ENCODE measurements around the gene RAP1GAP2. TPM values are rescaled to one million over a fixed set of nuclear protein-coding genes. Genes with fewer than 3 reads are reported as not detected.
"Not testable (repeated sequence)": the region's sequence is repeated elsewhere in the genome, so short reads cannot be mapped to it uniquely, and the experiment has no call there.

The RAP1GAP2 gene
- total and polyA plus RNA-seq, 2 of the 8 experiments (the other 6 are each of a cell fraction or from before 2014, with no cell fraction given): 24.0 to 63.8 TPM

- no peak for TF ChIP-seq KDM4A (IDR thresholded peaks at IDR 0.05; ENCODE audit: low read depth, low read length, severe bottlenecking)
Observed at GRCh38 chr17:2996810-2997670, 200.8 kb downstream of the RAP1GAP2 start (continued).

- H4K8ac ChIP-seq (ENCODE audit: extremely low read depth, insufficient read depth, low read length); H3K79me2 ChIP-seq (ENCODE audit: control insufficient read depth in 1 of 2, insufficient read depth in 2 of 2, low read length in 2 of 2); H3K4ac ChIP-seq (replicated peaks; ENCODE audit: insufficient read length, low read depth, low read length); H3K9ac ChIP-seq (replicated peaks in 1 of 4; ENCODE audit: extremely low read depth in 1 of 4, low read depth in 3 of 4, low read length in 3 of 4); FAIRE-seq; H3K56ac ChIP-seq (replicated peaks; ENCODE audit: insufficient read length, low read depth, low read length); H3K23me2 ChIP-seq (ENCODE audit: low read depth, low read length); H3K14ac ChIP-seq (ENCODE audit: insufficient read length); H3K18ac ChIP-seq (ENCODE audit: extremely low read depth, low read length); H3K23ac ChIP-seq (ENCODE audit: insufficient read length); H3K4me3 ChIP-seq (ENCODE audit: extremely low read depth in 1 of 4, insufficient read depth in 2 of 4, low read depth in 3 of 4, low read length in 4 of 4); H4K91ac ChIP-seq (replicated peaks; ENCODE audit: insufficient read length, low read length); DNase-seq (ENCODE audit: low read depth in 1 of 2, low spot score in 2 of 2); POLR2A ChIA-PET (ENCODE audit: partially characterized antibody); H2BK15ac ChIP-seq (ENCODE audit: low read length); H4K5ac ChIP-seq (ENCODE audit: insufficient read length, low read depth, low read length); H4K20me1 ChIP-seq (replicated peaks in 1 of 2; ENCODE audit: control insufficient read depth in 1 of 2, insufficient read depth in 2 of 2, low read length in 2 of 2); H2AFZ ChIP-seq (ENCODE audit: low read length); H3K79me1 ChIP-seq (ENCODE audit: low read depth, low read length); H3K27me3 ChIP-seq (replicated peaks in 1 of 4; ENCODE audit: control insufficient read depth in 3 of 4, extremely low read depth in 1 of 4, insufficient read depth in 3 of 4, low read length in 3 of 4); H2BK120ac ChIP-seq (replicated peaks; ENCODE audit: low read depth, low read length); H2BK5ac ChIP-seq (ENCODE audit: low read depth, low read length); H3K27ac ChIP-seq (ENCODE audit: low read depth, low read length); H2BK12ac ChIP-seq (ENCODE audit: low read depth, low read length); H3K4me2 ChIP-seq (ENCODE audit: insufficient read depth in 1 of 2, low read depth in 2 of 2, low read length in 2 of 2); H2BK20ac ChIP-seq (ENCODE audit: low read length); H3K4me1 ChIP-seq (replicated peaks in 1 of 4; ENCODE audit: control insufficient read depth in 3 of 4, insufficient read depth in 4 of 4, low read length in 3 of 4); H3K9me3 ChIP-seq (ENCODE audit: insufficient read depth in 2 of 2, low read depth in 1 of 2, low read length in 1 of 2); H2AK5ac ChIP-seq (ENCODE audit: low read depth, low read length): not testable (repeated sequence)
- peaks cover 2 to 22% (median 6%) of the 10 kb centered on the region in 4 experiments; a peak in 5 of 8 replicates for H3K36me3 ChIP-seq (ENCODE audit: control insufficient read depth in 2 of 4, insufficient read depth in 4 of 4, low read length in 3 of 4)
- WGBS, 2 experiments (ENCODE audit: extremely low coverage in 1 of 2, insufficient coverage in 1 of 2, insufficient read length in 1 of 2, insufficient replicate concordance in 2 of 2, low coverage in 1 of 2, low lambda C conversion rate in 2 of 2, missing lambda C conversion rate in 1 of 2): 89 to 100% methylated on average over 1 to 9 of the region's 9 CpGs
- CTCF ChIA-PET (ENCODE audit: partially characterized antibody): interaction anchor here (0.6 to 1.0 kb wide), 3 partner anchors 9 to 177 kb away, joined by 3 to 6 read pairs (median 5); no protein-coding TSS in a partner anchor
Observed at GRCh38 chr17:2998469-2998901, 202.2 kb downstream of the RAP1GAP2 start.
